Colonic mucosa (tissue), 4 donors: ENCODE results near the gene NTRK3. TPM values are rescaled to one million over a fixed set of nuclear protein-coding genes. Genes with fewer than 3 reads are reported as not detected.

Experiments
- DNase-seq: peaks from one replicate; pipeline ENCODE4 v3.0.0-alpha.2; 2020
- H3K27ac ChIP-seq: fragments of 200-600 bp; one replicate; pipeline ENCODE4 v1.8.0; 2021
- H3K27me3 ChIP-seq: fragments of 200-600 bp; one replicate; pipeline ENCODE4 v1.8.0; 2021
- H3K36me3 ChIP-seq: fragments of 200-600 bp; one replicate; pipeline ENCODE4 v1.8.0; 2021
- H3K4me1 ChIP-seq: fragments of 200-600 bp; one replicate; pipeline ENCODE4 v1.8.0; 2021; ENCODE audit warnings: mild to moderate bottlenecking
- H3K4me3 ChIP-seq: fragments of 200-600 bp; one replicate; pipeline ENCODE4 v1.8.0; 2021
- H3K9ac ChIP-seq, 2 donors: one replicate each; pipeline ENCODE4 v1.7.0; 2013; ENCODE audit warnings: control low read depth in 2 of 2, low read depth in 2 of 2, low read length in 2 of 2
- H3K9me3 ChIP-seq: fragments of 200-600 bp; one replicate; pipeline ENCODE4 v1.8.0; 2021
- CTCF ChIP-seq: fragments of 200-600 bp; IDR thresholded peaks from one replicate; pipeline ENCODE4 v1.8.0; 2022; ENCODE audit warnings: antibody characterized with exemption, mild to moderate bottlenecking
- intact Hi-C: fragments of 100-400 bp; cut with DNase I; formaldehyde crosslinking; loops from one replicate; pipeline ENCODE4 v1.14.1; 2022
- total RNA-seq, 2 donors: library from RNA; stranded (reverse); fragmentation: NEBNext Ultra II Directional in 1 of 2; extraction: Animal tissue kit (Norgen Biotek cat#: 25700) in 1 of 2; gene quantifications; one replicate each; pipeline ENCODE4 v1.2.1, GENCODE V29; 2021
- donor health status: healthy.
- donor health status: DM: no; HTN: no; CAD: no.
- donor health status: DM: no; HTN: no; CAD: no.

Gene NTRK3
- total RNA-seq, 2 donors from 2014 or later: 1.2 to 1.5 TPM

GRCh38 chr15:88125576-88125975 is 131.0 kb downstream of the NTRK3 start:
- Histone ChIP-seq H3K27me3 (no peaks in the 10 kb centered on the region), H3K27ac (no peak overlapping the region), H3K9me3 (no peaks in the 10 kb centered on the region), H3K4me3 (no peak overlapping the region), H3K9ac (no peak overlapping the region), H3K36me3 (no peaks in the 10 kb centered on the region), H3K4me1 (no peaks in the 10 kb centered on the region)
- intact Hi-C loops: no loop called here
- TF ChIP-seq CTCF: no peak
- DNase-seq: no peak

GRCh38 chr15:88124199-88124598 is 132.3 kb downstream of the NTRK3 start:
- Histone ChIP-seq H3K9ac (no peak overlapping the region), H3K36me3 (no peaks in the 10 kb centered on the region), H3K4me3 (no peak overlapping the region), H3K9me3 (no peaks in the 10 kb centered on the region), H3K27me3 (no peaks in the 10 kb centered on the region), H3K4me1 (no peaks in the 10 kb centered on the region), H3K27ac (no peak overlapping the region)
- DNase-seq: no peak
- TF ChIP-seq CTCF: no peak
- intact Hi-C loops: no loop called here

GRCh38 chr15:88121968-88122530 is 134.5 kb downstream of the NTRK3 start:
- Histone ChIP-seq H3K9ac (no peak overlapping the region), H3K4me1 (no peaks in the 10 kb centered on the region), H3K9me3 (no peaks in the 10 kb centered on the region), H3K27me3 (no peaks in the 10 kb centered on the region), H3K36me3 (no peaks in the 10 kb centered on the region), H3K27ac (no peak overlapping the region), H3K4me3 (no peak overlapping the region)
- TF ChIP-seq CTCF: no peak
- no peak for DNase-seq
- intact Hi-C loops: no loop called here

- intact Hi-C loops: no loop called here
- DNase-seq: no peak
- Histone ChIP-seq H3K27me3 (no peaks in the 10 kb centered on the region), H3K9ac (no peak overlapping the region), H3K36me3 (no peaks in the 10 kb centered on the region), H3K27ac (no peak overlapping the region), H3K4me1 (no peaks in the 10 kb centered on the region), H3K4me3 (no peak overlapping the region), H3K9me3 (no peaks in the 10 kb centered on the region)
- no peak for TF ChIP-seq CTCF
Measured at GRCh38 chr15:88120026-88120425, 136.5 kb downstream of the NTRK3 start.

- no peaks in the 10 kb centered on the region for H3K27me3 ChIP-seq
- intact Hi-C loops: no loop called here
- H3K9ac ChIP-seq: no peak overlapping the region
- H3K27ac ChIP-seq: no peak overlapping the region
- no peak for DNase-seq
- H3K9me3 ChIP-seq: no peaks in the 10 kb centered on the region
- no peaks in the 10 kb centered on the region for H3K36me3 ChIP-seq
- no peak for TF ChIP-seq CTCF
- no peaks in the 10 kb centered on the region for H3K4me1 ChIP-seq
- no peak overlapping the region for H3K4me3 ChIP-seq
Measured at GRCh38 chr15:88118741-88119140, 137.8 kb downstream of the NTRK3 start.
